Adrenal gland (tissue), 5 donors: ENCODE measurements around the gene HDAC11.

Source experiments
- CTCF ChIP-seq, 6 experiments: fragments of 450-650 bp in 4 of 6; fragments of 200-600 bp in 2 of 6; sonication (generic) in 1 of 6; IDR thresholded peaks; 1 replicate in 5 of 6; 2 replicates in 1 of 6; pipeline versions ENCODE4 v1.5.1 to v1.8.0; 2016 to 2021; ENCODE audit warnings: antibody characterized with exemption in 6 of 6, mild to moderate bottlenecking in 2 of 6, moderate library complexity in 1 of 6
- POLR2A ChIP-seq, 2 donors: fragments of 450-650 bp; IDR thresholded peaks; one replicate each; pipeline ENCODE4 v1.6.1; 2017; ENCODE audit warnings: antibody characterized with exemption in 2 of 2, mild to moderate bottlenecking in 2 of 2, moderate library complexity in 1 of 2
- donor health status: DM: no; HTN: no; CAD: no.

- TF ChIP-seq CTCF (IDR thresholded peaks at IDR 0.05) (no peak), POLR2A (IDR thresholded peaks at IDR 0.05) (no peak)
Observed at GRCh38 chr3:13512451-13512850, 32.3 kb downstream of the HDAC11 start.
